Brain microvascular endothelial cell (primary cell): ENCODE results near the gene ADAMTSL3.
A peak's percentile ranks its signal among the peaks of the same experiment; 100 is the strongest.

Experiments used
- DNase-seq: peaks from one replicate; pipeline ENCODE4 v3.0.0-alpha.2; 2020
- H3K27ac ChIP-seq: fragments of 250-450 bp; sonication (Bioruptor Pico); 2 replicates; pipeline ENCODE4 v1.5.1; 2020; ENCODE audit warnings: mild to moderate bottlenecking, moderate library complexity
- H3K27me3 ChIP-seq: fragments of 250-450 bp; sonication (Bioruptor Pico); replicated peaks from 2 replicates; pipeline ENCODE4 v1.5.1; 2020; ENCODE audit warnings: mild to moderate bottlenecking
- H3K36me3 ChIP-seq: fragments of 250-450 bp; sonication (Bioruptor Pico); replicated peaks from 2 replicates; pipeline ENCODE4 v1.5.1; 2020; ENCODE audit warnings: mild to moderate bottlenecking
- H3K4me3 ChIP-seq: 2 replicates; pipeline ENCODE4 v1.5.1; 2011; ENCODE audit warnings: low read depth, mild to moderate bottlenecking, control low read depth, low read length, moderate library complexity
- CTCF ChIP-seq: IDR thresholded peaks from 2 replicates; pipeline ENCODE4 v1.5.1; 2011; ENCODE audit warnings: low read depth, mild to moderate bottlenecking, moderate library complexity, low read length, control low read depth, inconsistent platforms; ENCODE audit errors: missing control alignments
- in situ Hi-C: cut with HindIII; loops from 2 replicates; pipeline ENCODE4 v1.10.0; 2017; ENCODE audit warnings: low sequenced_read_pairs, low pct_ligation_motif_present

The ADAMTSL3 gene

GRCh38 chr15:83837945-83838571 is 184.1 kb downstream of the ADAMTSL3 start:
- no peaks in the 10 kb centered on the region for H3K36me3 ChIP-seq
- DNase-seq = peak; percentile 32
- TF ChIP-seq CTCF = peak; percentile 79
- H3K27ac ChIP-seq = no peak overlapping the region
- no peak overlapping the region for H3K4me3 ChIP-seq
- H3K27me3 ChIP-seq = no peaks in the 10 kb centered on the region
- in situ Hi-C loops = no loop called here

- no peaks in the 10 kb centered on the region for H3K27me3 ChIP-seq
- in situ Hi-C loops = no loop called here
- no peak for DNase-seq
- no peaks in the 10 kb centered on the region for H3K36me3 ChIP-seq
- TF ChIP-seq CTCF = no peak
- H3K4me3 ChIP-seq = no peak overlapping the region
- H3K27ac ChIP-seq = no peak overlapping the region
These were observed 184.8 kb downstream of the ADAMTSL3 start for GRCh38 chr15:83838763-83839162.

GRCh38 chr15:83842281-83842680 is 188.4 kb downstream of the ADAMTSL3 start:
- DNase-seq = no peak
- H3K4me3 ChIP-seq = no peak overlapping the region
- no peaks in the 10 kb centered on the region for H3K36me3 ChIP-seq
- in situ Hi-C loops = no loop called here
- no peak overlapping the region for H3K27ac ChIP-seq
- H3K27me3 ChIP-seq = no peaks in the 10 kb centered on the region
- TF ChIP-seq CTCF = no peak

GRCh38 chr15:83843471-83843871 is 189.5 kb downstream of the ADAMTSL3 start:
- Histone ChIP-seq H3K27me3 (no peaks in the 10 kb centered on the region), H3K27ac (no peak overlapping the region), H3K36me3 (no peaks in the 10 kb centered on the region), H3K4me3 (no peak overlapping the region)
- DNase-seq = no peak
- in situ Hi-C loops = no loop called here
- TF ChIP-seq CTCF = no peak

- H3K27me3 ChIP-seq = no peaks in the 10 kb centered on the region
- no peak overlapping the region for H3K4me3 ChIP-seq
- H3K36me3 ChIP-seq = no peaks in the 10 kb centered on the region
- TF ChIP-seq CTCF = no peak
- DNase-seq = no peak
- H3K27ac ChIP-seq = no peak overlapping the region
- in situ Hi-C loops = no loop called here
These were observed 190.8 kb downstream of the ADAMTSL3 start for GRCh38 chr15:83844742-83845141.

GRCh38 chr15:83845230-83845629 is 191.3 kb downstream of the ADAMTSL3 start:
- DNase-seq = peak; percentile 71

More at GRCh38 chr15:83845230-83845629, 191.3 kb downstream of the ADAMTSL3 start:
- H3K27me3 ChIP-seq = no peaks in the 10 kb centered on the region
- no peak overlapping the region for H3K27ac ChIP-seq
- H3K36me3 ChIP-seq = no peaks in the 10 kb centered on the region
- no peak for TF ChIP-seq CTCF
- in situ Hi-C loops = no loop called here
- no peak overlapping the region for H3K4me3 ChIP-seq
